Lower lobe of right lung (tissue), 2 donors: ENCODE measurements around the gene TAS2R50. TPM values are rescaled to one million over a fixed set of nuclear protein-coding genes. Genes with fewer than 3 reads are reported as not detected.

Experiments
- ATAC-seq, 2 donors: fragments of 200-7000 bp; cut with Tn5 transposase; one replicate each; pipeline ENCODE4 v1.9.1; 2020 to 2022; ENCODE audit warnings: mild to moderate bottlenecking in 2 of 2, moderate library complexity in 2 of 2
- DNase-seq: peaks from one replicate; pipeline ENCODE4 v3.0.0-alpha.2; 2020
- H3K27ac ChIP-seq: fragments of 200-600 bp; one replicate; pipeline ENCODE4 v1.8.0; 2022
- H3K27me3 ChIP-seq: fragments of 200-600 bp; one replicate; pipeline ENCODE4 v1.8.0; 2022; ENCODE audit warnings: low read depth
- H3K36me3 ChIP-seq: fragments of 200-600 bp; one replicate; pipeline ENCODE4 v1.8.0; 2022; ENCODE audit warnings: mild to moderate bottlenecking
- H3K4me1 ChIP-seq: fragments of 200-600 bp; one replicate; pipeline ENCODE4 v1.8.0; 2022
- H3K4me3 ChIP-seq: fragments of 200-600 bp; one replicate; pipeline ENCODE4 v1.8.0; 2022; ENCODE audit warnings: mild to moderate bottlenecking
- H3K9me3 ChIP-seq: fragments of 200-600 bp; one replicate; pipeline ENCODE4 v1.8.0; 2022
- CTCF ChIP-seq: fragments of 200-600 bp; IDR thresholded peaks from one replicate; pipeline ENCODE4 v1.8.0; 2022; ENCODE audit warnings: antibody characterized with exemption, mild to moderate bottlenecking
- intact Hi-C: fragments of 100-400 bp; cut with DNase I; formaldehyde crosslinking; loops from one replicate; pipeline ENCODE4 v1.11.0; 2022
- total RNA-seq: library from RNA; stranded (reverse); fragmentation: NEBNext Ultra II Directional; extraction: Animal tissue kit (Norgen Biotek cat#: 25700); gene quantifications from one replicate; pipeline ENCODE4 v1.2.1, GENCODE V29; 2021
- donor health status: DM: no; HTN: yes; CAD: no; lungs with severe emphysema.

The TAS2R50 gene
- total RNA-seq, 1 donor from 2014 or later, result 0.50 TPM

- no peak overlapping the region for H3K27ac ChIP-seq
- no peak for ATAC-seq
- no peak for DNase-seq
- H3K4me1 ChIP-seq, result no peaks in the 10 kb centered on the region
- intact Hi-C loops, result no loop called here
- no peaks in the 10 kb centered on the region for H3K9me3 ChIP-seq
- no peaks in the 10 kb centered on the region for H3K27me3 ChIP-seq
- TF ChIP-seq CTCF, result no peak
- H3K4me3 ChIP-seq, result no peak overlapping the region
- H3K36me3 ChIP-seq, result no peaks in the 10 kb centered on the region
These were observed 46.3 kb downstream of the TAS2R50 start for GRCh38 chr12:10940389-10940788.

- H3K4me3 ChIP-seq, result no peak within 1 kb of the TSS
- no peaks in the 10 kb centered on the region for H3K36me3 ChIP-seq
- H3K9me3 ChIP-seq, result no peaks in the 10 kb centered on the region
- TF ChIP-seq CTCF, result no peak
- no peaks in the 10 kb centered on the region for H3K4me1 ChIP-seq
- intact Hi-C loops, result no loop called here
- DNase-seq (no peak), ATAC-seq (no peak)
- H3K27ac ChIP-seq, result no peak within 1 kb of the TSS
- H3K27me3 ChIP-seq, result no peaks in the 10 kb centered on the region
These were observed 47.5 kb downstream of the TAS2R50 start, which contains the start of gene TAS2R14 for GRCh38 chr12:10939163-10939562. TSS of gene TAS2R14 (minus strand) at chr12:10939263. CDS start at chr12:10939207, 56 bp downstream.

GRCh38 chr12:10936506-10936905 lies 50.2 kb downstream of the TAS2R50 start:
- ATAC-seq (no peak), DNase-seq (no peak)
- no peak overlapping the region for H3K27ac ChIP-seq
- TF ChIP-seq CTCF, result no peak
- H3K27me3 ChIP-seq, result no peaks in the 10 kb centered on the region
- no peaks in the 10 kb centered on the region for H3K36me3 ChIP-seq
- no peak overlapping the region for H3K4me3 ChIP-seq
- no peaks in the 10 kb centered on the region for H3K4me1 ChIP-seq
- intact Hi-C loops, result no loop called here
- H3K9me3 ChIP-seq, result no peaks in the 10 kb centered on the region

Other genes with a start within 250 kb of the TAS2R50 start
- gene TAS2R7, start 184.3 kb downstream of the TAS2R50 start, total RNA-seq, result not detected
- gene TAS2R8, start 179.6 kb downstream of the TAS2R50 start, total RNA-seq, result not detected
- not detected for gene TAS2R9, start 176.7 kb downstream of the TAS2R50 start, total RNA-seq
- gene TAS2R10, start 160.6 kb downstream of the TAS2R50 start, total RNA-seq, result 0.35 TPM
- gene PRR4, start 137.4 kb downstream of the TAS2R50 start, total RNA-seq, result 1.7 TPM
- gene PRH1, start 102.7 kb downstream of the TAS2R50 start, total RNA-seq, result 13.9 TPM
- 0.92 TPM for gene TAS2R13, start 77.3 kb downstream of the TAS2R50 start, total RNA-seq
- gene PRH2, start 57.7 kb downstream of the TAS2R50 start, total RNA-seq, result not detected
- 1.2 TPM for gene TAS2R14, start 47.6 kb downstream of the TAS2R50 start, total RNA-seq
- gene TAS2R20, start 11.4 kb upstream of the TAS2R50 start, total RNA-seq, result 1.3 TPM
- 2.8 TPM for gene TAS2R19, start 35.7 kb upstream of the TAS2R50 start, total RNA-seq
- gene TAS2R31, start 44.5 kb upstream of the TAS2R50 start, total RNA-seq, result 1.9 TPM
- gene TAS2R46, start 75.4 kb upstream of the TAS2R50 start, total RNA-seq, result 1.7 TPM
- not detected for gene TAS2R43, start 105.4 kb upstream of the TAS2R50 start, total RNA-seq
- 3.9 TPM for gene TAS2R30, start 147.7 kb upstream of the TAS2R50 start, total RNA-seq
- 8.4 TPM for gene SMIM10L1, start 184.3 kb upstream of the TAS2R50 start, total RNA-seq
- gene TAS2R42, start 200.0 kb upstream of the TAS2R50 start, total RNA-seq, result not detected